GM21526 (cell line): ENCODE results near the gene ZBED6.
"Not testable (repeated sequence)": the region's sequence is repeated elsewhere in the genome, so short reads cannot be mapped to it uniquely, and the experiment has no call there.

Experiments
- ATAC-seq: cut with Tn5 transposase; IDR thresholded peaks from one replicate; pipeline ENCODE4 v1.9.1; 2021; ENCODE audit warnings: moderate library complexity; ENCODE audit not compliant: unreplicated experiment, low FRiP score

Gene ZBED6

GRCh38 chr1:203778789-203779188, 16.6 kb upstream of the ZBED6 start:
- ATAC-seq = no peak

GRCh38 chr1:203781962-203782361, 13.5 kb upstream of the ZBED6 start:
- ATAC-seq = no peak

- ATAC-seq = no peak
Observed at GRCh38 chr1:203789966-203790365, 5.5 kb upstream of the ZBED6 start.

- no peak for ATAC-seq
Observed at GRCh38 chr1:203791498-203791897, 3.9 kb upstream of the ZBED6 start.

GRCh38 chr1:203792486-203792885, 2.9 kb upstream of the ZBED6 start:
- no peak for ATAC-seq

- ATAC-seq = not testable (repeated sequence)
Observed at GRCh38 chr1:203793561-203793960, 1.9 kb upstream of the ZBED6 start.

- ATAC-seq = no peak
Observed at GRCh38 chr1:203794764-203795440, 521 bp upstream of the ZBED6 start.

- ATAC-seq = no peak
Observed at GRCh38 chr1:203796236-203796605, 798 bp downstream of the ZBED6 start.

GRCh38 chr1:203797216-203797615, 1.8 kb downstream of the ZBED6 start:
- no peak for ATAC-seq

GRCh38 chr1:203797948-203798655, 2.7 kb downstream of the ZBED6 start:
- no peak for ATAC-seq

- ATAC-seq = no peak
Observed at GRCh38 chr1:203799157-203799556, 3.7 kb downstream of the ZBED6 start.

GRCh38 chr1:203799971-203800370, 4.5 kb downstream of the ZBED6 start:
- no peak for ATAC-seq

GRCh38 chr1:203805689-203806088, 10.3 kb downstream of the ZBED6 start:
- ATAC-seq = no peak

GRCh38 chr1:203807196-203807595, 11.8 kb downstream of the ZBED6 start:
- no peak for ATAC-seq

GRCh38 chr1:203813581-203814341, 18.3 kb downstream of the ZBED6 start:
- ATAC-seq = no peak

- no peak for ATAC-seq
Observed at GRCh38 chr1:203818399-203818798, 23.0 kb downstream of the ZBED6 start.

GRCh38 chr1:203823306-203823705, 27.9 kb downstream of the ZBED6 start:
- ATAC-seq = no peak

- ATAC-seq = no peak
Observed at GRCh38 chr1:203826175-203826574, 30.8 kb downstream of the ZBED6 start.

GRCh38 chr1:203828002-203828401, 32.6 kb downstream of the ZBED6 start:
- ATAC-seq = no peak

- ATAC-seq = no peak
Observed at GRCh38 chr1:203828503-203828902, 33.1 kb downstream of the ZBED6 start.

GRCh38 chr1:203829247-203829646, 33.8 kb downstream of the ZBED6 start:
- ATAC-seq = not testable (repeated sequence)

- ATAC-seq = no peak
Observed at GRCh38 chr1:203835476-203835875, 40.1 kb downstream of the ZBED6 start.
